GM12872 (cell line): ENCODE results near the gene OBSL1.

Experiments
- CTCF ChIP-seq: IDR thresholded peaks from 3 replicates; pipeline ENCODE4 v1.5.1; 2011; ENCODE audit warnings: low read depth, mild to moderate bottlenecking, low read length, moderate library complexity; ENCODE audit not compliant: insufficient read depth

Gene OBSL1

GRCh38 chr2:219557320-219557719 is 14.0 kb downstream of the OBSL1 start:
- no peak for TF ChIP-seq CTCF

- no peak for TF ChIP-seq CTCF
Observed at GRCh38 chr2:219556413-219556812, 14.9 kb downstream of the OBSL1 start.

GRCh38 chr2:219555956-219556355 is 15.4 kb downstream of the OBSL1 start:
- TF ChIP-seq CTCF = no peak

- TF ChIP-seq CTCF = no peak
Observed at GRCh38 chr2:219554350-219554749, 17.0 kb downstream of the OBSL1 start.

- TF ChIP-seq CTCF = no peak
Observed at GRCh38 chr2:219553463-219553963, 17.8 kb downstream of the OBSL1 start.

GRCh38 chr2:219553168-219553417 is 18.2 kb downstream of the OBSL1 start:
- no peak for TF ChIP-seq CTCF

GRCh38 chr2:219552382-219553167 is 18.8 kb downstream of the OBSL1 start:
- TF ChIP-seq CTCF = no peak
